ENCODE data around the gene DIRAS2.

DIRAS2 gene

DNA sequence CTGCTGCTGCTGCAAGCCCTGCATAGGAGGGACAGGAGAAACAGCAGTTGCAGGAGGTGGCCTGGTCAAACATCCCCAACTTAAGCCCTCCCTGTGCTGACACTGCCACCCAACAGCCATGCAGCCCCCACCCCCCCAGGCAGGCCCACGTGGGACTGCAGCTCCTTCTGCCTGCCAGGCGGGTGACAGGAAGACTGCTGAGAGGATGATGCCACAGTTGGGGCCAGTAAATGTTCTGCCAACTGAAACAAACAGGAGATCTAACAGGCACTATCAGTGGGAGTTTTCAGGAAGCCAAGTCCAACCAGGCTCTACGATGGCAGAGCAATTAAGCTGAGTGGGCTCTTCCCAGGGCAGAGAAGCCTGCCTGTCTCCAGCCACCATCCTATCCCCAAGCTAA lies 31.1 kb downstream of the DIRAS2 start:
- no peak for DNase-seq

- DNase-seq: no peak
These were observed 31.5 kb downstream of the DIRAS2 start for GRCh38 chr9:90611121-90611520.

GRCh38 chr9:90607701-90608516 lies 34.7 kb downstream of the DIRAS2 start:
- DNase-seq: no peak

DNA sequence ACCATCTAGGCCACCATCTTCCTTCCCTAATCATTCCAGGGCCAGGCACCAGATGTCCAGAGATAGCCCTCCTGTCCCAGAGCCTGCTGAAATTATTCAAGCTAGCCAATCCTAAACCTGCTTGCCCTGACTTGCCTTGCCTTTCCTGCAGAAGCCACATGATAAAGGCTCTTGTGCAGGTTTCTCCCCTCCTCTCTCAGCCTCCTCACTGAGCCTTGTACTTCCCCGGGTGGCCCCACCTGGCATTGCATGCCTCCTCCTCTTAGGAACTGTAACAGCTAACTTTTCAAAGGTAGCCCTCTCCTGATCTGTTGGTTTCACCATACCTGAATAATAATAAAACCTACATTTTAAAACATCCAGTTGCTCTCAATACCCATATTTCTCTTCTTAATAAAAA lies 42.6 kb downstream of the DIRAS2 start:
- no peak for DNase-seq

- no peak for DNase-seq
These were observed 44.4 kb downstream of the DIRAS2 start for GRCh38 chr9:90598191-90598590.

DNA sequence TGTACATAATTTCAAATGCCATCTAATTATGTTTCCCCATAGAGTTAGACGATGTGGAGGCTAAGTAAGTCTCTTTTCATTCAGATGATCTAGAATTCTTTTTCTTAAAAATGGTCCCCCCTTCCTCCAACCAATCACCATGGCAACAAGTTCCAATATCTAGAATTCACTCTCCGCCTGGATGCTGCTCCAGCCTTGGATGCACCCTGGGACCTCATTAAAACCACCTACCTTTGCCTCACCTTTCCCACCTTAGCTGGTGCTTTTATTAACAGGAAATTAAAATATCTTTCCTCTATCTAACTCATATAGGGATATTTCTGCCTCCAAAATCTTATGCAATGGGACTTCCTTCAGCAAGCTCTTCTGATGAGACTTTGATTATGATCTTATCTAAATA lies 49.0 kb downstream of the DIRAS2 start:
- no peak for DNase-seq

- DNase-seq: no peak
These were observed 62.0 kb downstream of the DIRAS2 start for GRCh38 chr9:90580576-90580975.

- no peak for DNase-seq
These were observed 63.4 kb downstream of the DIRAS2 start for GRCh38 chr9:90579181-90579580.

DNA sequence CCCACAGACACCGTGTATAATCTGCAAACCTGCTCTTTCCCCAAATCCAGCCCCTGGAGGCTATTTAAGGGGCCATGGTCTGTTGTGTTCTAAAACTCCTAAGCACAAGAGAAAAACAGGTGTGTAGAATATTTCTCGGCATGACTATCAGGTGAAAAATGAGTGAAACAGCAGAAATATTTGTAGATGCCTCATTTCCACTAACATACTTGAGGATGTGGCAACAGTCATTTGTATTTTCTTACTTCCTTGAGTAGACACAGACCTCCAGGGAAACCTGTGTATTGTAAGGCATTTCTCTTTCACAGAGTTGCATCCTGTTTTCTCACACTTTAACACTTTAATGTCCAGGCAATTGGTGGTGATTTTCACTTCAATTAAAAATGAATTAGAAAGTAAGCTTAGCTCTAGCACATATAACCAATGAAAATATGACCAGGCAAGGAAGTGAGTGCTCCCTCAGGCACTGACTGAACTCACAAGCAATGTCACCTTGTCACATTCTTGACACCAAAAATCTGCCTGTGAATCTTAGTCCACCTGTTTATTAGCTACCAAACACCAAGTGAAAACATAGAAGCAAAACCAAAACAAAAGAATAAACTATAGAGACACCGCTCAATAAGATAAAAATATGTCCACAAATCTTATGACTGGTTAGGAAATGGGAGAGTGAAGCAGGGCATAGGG lies 64.4 kb downstream of the DIRAS2 start:
- no peak for DNase-seq

DNA sequence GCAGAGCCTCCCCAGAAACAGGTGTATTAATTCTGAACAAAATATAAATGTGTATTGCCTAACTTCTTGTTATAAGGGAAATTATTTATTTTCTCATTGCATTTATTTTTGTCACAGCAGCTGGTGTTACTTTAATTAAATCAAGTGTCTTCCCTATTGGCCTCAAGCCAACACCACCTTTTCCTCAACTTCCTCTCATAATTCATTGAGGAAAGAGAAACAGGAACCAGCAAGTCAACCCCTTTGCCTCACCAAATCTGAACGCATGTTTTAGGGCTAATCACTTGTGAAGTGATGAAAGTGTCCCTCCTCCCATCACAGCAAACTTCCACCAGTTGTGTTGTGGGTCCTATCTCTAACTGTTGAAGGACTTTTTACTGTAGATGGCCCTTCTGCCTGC lies 73.1 kb downstream of the DIRAS2 start:
- DNase-seq: no peak

GRCh38 chr9:90568667-90569066 lies 74.0 kb downstream of the DIRAS2 start:
- DNase-seq: no peak

- no peak for DNase-seq
These were observed 80.4 kb downstream of the DIRAS2 start for GRCh38 chr9:90562229-90562628.
